WTC11 (cell line): ENCODE data around the gene PRR22.

Source experiments
- ESRRA ChIP-seq: sonication (generic); formaldehyde crosslinking; IDR thresholded peaks from 2 replicates; pipeline ENCODE4 v1.8.1; 2022; ENCODE audit warnings: mild to moderate bottlenecking, missing genetic modification reagents, borderline replicate concordance
- FOXJ3 ChIP-seq: sonication (generic); formaldehyde crosslinking; IDR thresholded peaks from 2 replicates; pipeline ENCODE4 v1.9.0; 2021; ENCODE audit warnings: missing genetic modification reagents, mild to moderate bottlenecking, borderline replicate concordance
- TF ChIP-seq, protein P1 (sequence below): fragments of 200-600 bp; IDR thresholded peaks from 2 replicates; pipeline ENCODE4 v1.8.0; 2022; ENCODE audit warnings: antibody characterized with exemption

DNA sequence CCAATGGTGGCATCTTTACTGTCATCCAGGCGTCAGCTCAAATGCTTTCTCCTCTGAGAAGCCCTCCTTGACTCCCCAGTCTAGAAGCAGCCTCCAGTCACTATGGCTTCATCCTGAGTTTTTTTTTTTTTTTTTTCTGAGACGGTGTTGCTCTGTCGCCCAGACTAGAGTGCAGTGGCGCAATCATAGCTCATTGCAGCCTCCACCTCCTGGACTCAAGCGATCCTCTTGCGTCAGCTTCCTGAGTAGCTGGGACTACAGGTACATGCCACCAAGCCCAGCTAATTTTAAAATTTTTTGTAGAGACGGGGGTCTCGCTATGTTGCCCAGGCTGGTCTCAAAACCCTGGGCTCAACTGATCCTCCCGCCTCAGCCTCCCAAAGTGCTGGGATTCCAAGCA, 24.5 kb upstream of the PRR22 start:
- TF ChIP-seq, protein P1, sequence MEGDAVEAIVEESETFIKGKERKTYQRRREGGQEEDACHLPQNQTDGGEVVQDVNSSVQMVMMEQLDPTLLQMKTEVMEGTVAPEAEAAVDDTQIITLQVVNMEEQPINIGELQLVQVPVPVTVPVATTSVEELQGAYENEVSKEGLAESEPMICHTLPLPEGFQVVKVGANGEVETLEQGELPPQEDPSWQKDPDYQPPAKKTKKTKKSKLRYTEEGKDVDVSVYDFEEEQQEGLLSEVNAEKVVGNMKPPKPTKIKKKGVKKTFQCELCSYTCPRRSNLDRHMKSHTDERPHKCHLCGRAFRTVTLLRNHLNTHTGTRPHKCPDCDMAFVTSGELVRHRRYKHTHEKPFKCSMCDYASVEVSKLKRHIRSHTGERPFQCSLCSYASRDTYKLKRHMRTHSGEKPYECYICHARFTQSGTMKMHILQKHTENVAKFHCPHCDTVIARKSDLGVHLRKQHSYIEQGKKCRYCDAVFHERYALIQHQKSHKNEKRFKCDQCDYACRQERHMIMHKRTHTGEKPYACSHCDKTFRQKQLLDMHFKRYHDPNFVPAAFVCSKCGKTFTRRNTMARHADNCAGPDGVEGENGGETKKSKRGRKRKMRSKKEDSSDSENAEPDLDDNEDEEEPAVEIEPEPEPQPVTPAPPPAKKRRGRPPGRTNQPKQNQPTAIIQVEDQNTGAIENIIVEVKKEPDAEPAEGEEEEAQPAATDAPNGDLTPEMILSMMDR: no peak
- no peak for TF ChIP-seq ESRRA (CRISPR knock-in tag)
- TF ChIP-seq FOXJ3 (CRISPR knock-in tag): no peak
